Inflammatory macrophage treated with lipopolysaccharide for 1 hour (primary cell): ENCODE results near the gene STARD6.
"Not testable (repeated sequence)": the region's sequence is repeated elsewhere in the genome, so short reads cannot be mapped to it uniquely, and the experiment has no call there.

Experiments
- DNase-seq, 2 donors: peaks; one replicate each; pipeline ENCODE4 v3.0.0-alpha.2; 2020 to 2022

Gene STARD6

GRCh38 chr18:54335638-54336173, 22.0 kb downstream of the STARD6 start:
- no peak for DNase-seq

GRCh38 chr18:54330768-54331548, 26.7 kb downstream of the STARD6 start:
- DNase-seq: no peak

GRCh38 chr18:54329787-54330186, 27.9 kb downstream of the STARD6 start:
- DNase-seq: no peak

GRCh38 chr18:54327818-54328217, 29.8 kb downstream of the STARD6 start:
- no peak for DNase-seq

GRCh38 chr18:54323970-54324369, 33.7 kb downstream of the STARD6 start:
- no peak for DNase-seq

GRCh38 chr18:54323561-54323960, 34.1 kb downstream of the STARD6 start:
- DNase-seq: no peak

GRCh38 chr18:54316071-54316820, 41.4 kb downstream of the STARD6 start:
- DNase-seq: no peak

GRCh38 chr18:54309564-54309963, 48.1 kb downstream of the STARD6 start:
- not testable (repeated sequence) for DNase-seq

GRCh38 chr18:54303408-54303807, 54.2 kb downstream of the STARD6 start:
- no peak for DNase-seq

GRCh38 chr18:54298991-54299390, 58.7 kb downstream of the STARD6 start:
- DNase-seq: not testable (repeated sequence)

GRCh38 chr18:54296062-54296461, 61.6 kb downstream of the STARD6 start:
- DNase-seq: no peak

GRCh38 chr18:54294274-54294673, 63.4 kb downstream of the STARD6 start:
- no peak for DNase-seq

GRCh38 chr18:54284981-54285785, 72.5 kb downstream of the STARD6 start:
- no peak for DNase-seq

- DNase-seq: no peak
These were observed 73.1 kb downstream of the STARD6 start for GRCh38 chr18:54284535-54284934.

GRCh38 chr18:54280220-54280569, 77.5 kb downstream of the STARD6 start:
- no peak for DNase-seq

GRCh38 chr18:54279477-54280219, 78.0 kb downstream of the STARD6 start:
- no peak for DNase-seq

GRCh38 chr18:54278615-54279014, 79.0 kb downstream of the STARD6 start:
- DNase-seq: no peak

- no peak for DNase-seq
These were observed 79.8 kb downstream of the STARD6 start for GRCh38 chr18:54277899-54278298.
